Measurements from ENCODE around the gene LRRC27.
"Not testable (repeated sequence)": the region's sequence is repeated elsewhere in the genome, so short reads cannot be mapped to it uniquely, and the experiment has no call there.

The LRRC27 gene

GRCh38 chr10:132313305-132313704, 18.7 kb upstream of the LRRC27 start:
- DNase-seq (ENCODE audit: low read depth) = no peak
- H3K4me3 ChIP-seq (ENCODE audit: low read length) = no peak overlapping the region
- no peak for TF ChIP-seq CTCF (conservative IDR thresholded peaks at IDR 0.05; ENCODE audit: low read length)

- DNase-seq (ENCODE audit: low read depth) = no peak
- no peak for TF ChIP-seq CTCF (conservative IDR thresholded peaks at IDR 0.05; ENCODE audit: low read length)
- H3K4me3 ChIP-seq (ENCODE audit: low read length) = no peak overlapping the region
These were observed 18.1 kb upstream of the LRRC27 start for GRCh38 chr10:132313865-132314264.

GRCh38 chr10:132314336-132314735, 17.7 kb upstream of the LRRC27 start:
- no peak overlapping the region for H3K4me3 ChIP-seq (ENCODE audit: low read length)
- no peak for DNase-seq (ENCODE audit: low read depth)
- no peak for TF ChIP-seq CTCF (conservative IDR thresholded peaks at IDR 0.05; ENCODE audit: low read length)

- not testable (repeated sequence) for H3K4me3 ChIP-seq (ENCODE audit: low read length)
- DNase-seq (ENCODE audit: low read depth) = peak; percentile 46
These were observed 17.1 kb upstream of the LRRC27 start for GRCh38 chr10:132314881-132315280.

- DNase-seq (ENCODE audit: low read depth) = no peak
- no peak for TF ChIP-seq CTCF (conservative IDR thresholded peaks at IDR 0.05; ENCODE audit: low read length)
- H3K4me3 ChIP-seq (ENCODE audit: low read length) = no peak overlapping the region
These were observed 15.9 kb upstream of the LRRC27 start for GRCh38 chr10:132316133-132316532.

GRCh38 chr10:132317477-132317876, 14.5 kb upstream of the LRRC27 start:
- DNase-seq (ENCODE audit: low read depth) = not testable (repeated sequence)

GRCh38 chr10:132319853-132320653, 11.9 kb upstream of the LRRC27 start:
- no peak overlapping the region for H3K4me3 ChIP-seq (ENCODE audit: low read length)
- peak; percentile 88 for DNase-seq (ENCODE audit: low read depth)
- TF ChIP-seq CTCF (conservative IDR thresholded peaks at IDR 0.05; ENCODE audit: low read length) = no peak

More at GRCh38 chr10:132317477-132317876, 14.5 kb upstream of the LRRC27 start:
- not testable (repeated sequence) for H3K4me3 ChIP-seq (ENCODE audit: low read length)

- DNase-seq (ENCODE audit: low read depth) = no peak
- no peak overlapping the region for H3K4me3 ChIP-seq (ENCODE audit: low read length)
- TF ChIP-seq CTCF (conservative IDR thresholded peaks at IDR 0.05; ENCODE audit: low read length) = no peak
These were observed 11.1 kb upstream of the LRRC27 start for GRCh38 chr10:132320654-132321469.
